ENCODE measurements around the gene TICRR. TPM values are rescaled to one million over a fixed set of nuclear protein-coding genes. Genes with fewer than 3 reads are reported as not detected.

Gene TICRR
- total and polyA plus RNA-seq, 7 experiments from 2014 or later: 0.11 to 15.5 (median 0.19) TPM; not detected in 1

Other genes with a start within 250 kb of the TICRR start
- gene POLG, start 240.6 kb upstream of the TICRR start, total RNA-seq: 100 to 1,000 TPM; 121 to 136 (median 129) TPM
- 10 to 100 TPM; 24.0 to 61.3 TPM for gene POLG, start 240.6 kb upstream of the TICRR start, polyA plus RNA-seq
- not detected for gene RHCG, start 78.9 kb upstream of the TICRR start, total RNA-seq
- not detected for gene RHCG, start 78.9 kb upstream of the TICRR start, polyA plus RNA-seq
- gene KIF7, start 80.0 kb downstream of the TICRR start, total RNA-seq: under 1 TPM in 3 of 5 experiments, not detected in 2; 0.08 to 0.27 (median 0.22) TPM
- not detected for gene KIF7, start 80.0 kb downstream of the TICRR start, polyA plus RNA-seq
- gene PLIN1, start 103.9 kb downstream of the TICRR start, total RNA-seq: 1 to 10 TPM in 2 of 5 experiments, under 1 TPM in 3; 0.15 to 1.8 (median 0.24) TPM
- gene PLIN1, start 103.9 kb downstream of the TICRR start, polyA plus RNA-seq: under 1 TPM in 1 of 2 donors, not detected in 1; 0.06 TPM
- 1 to 10 TPM in 4 of 5 experiments, under 1 TPM in 1; 0.92 to 4.6 (median 2.0) TPM for gene PEX11A, start 115.3 kb downstream of the TICRR start, total RNA-seq
- 1 to 10 TPM; 1.2 to 2.4 TPM for gene PEX11A, start 115.3 kb downstream of the TICRR start, polyA plus RNA-seq
- gene WDR93, start 115.3 kb downstream of the TICRR start, total RNA-seq: under 1 TPM in 1 of 5 experiments, not detected in 4; 0.27 TPM
- not detected for gene WDR93, start 115.3 kb downstream of the TICRR start, polyA plus RNA-seq
- gene MESP1, start 175.8 kb downstream of the TICRR start, total RNA-seq: 1 to 10 TPM in 1 of 5 experiments, under 1 TPM in 2, not detected in 2; 0.38 to 1.2 (median 0.50) TPM
- gene MESP1, start 175.8 kb downstream of the TICRR start, polyA plus RNA-seq: under 1 TPM; 0.17 to 0.38 TPM
- not detected for gene MESP2, start 200.9 kb downstream of the TICRR start, total RNA-seq
- not detected for gene MESP2, start 200.9 kb downstream of the TICRR start, polyA plus RNA-seq
- 100 to 1,000 TPM in 1 of 5 experiments, 10 to 100 TPM in 1, 1 to 10 TPM in 3; 1.9 to 123 (median 2.7) TPM for gene ANPEP, start 239.4 kb downstream of the TICRR start, total RNA-seq
- under 1 TPM in 1 of 2 donors, not detected in 1; 0.12 TPM for gene ANPEP, start 239.4 kb downstream of the TICRR start, polyA plus RNA-seq

Data from naive thymus-derived CD4-positive, alpha-beta T cell (primary cell).